Spleen (tissue), 7 donors: ENCODE data around the gene CALN1.

Experiments
- CTCF ChIP-seq, 11 experiments: fragments of 200-600 bp in 7 of 11; fragments of 450-650 bp in 4 of 11; sonication (generic) in 4 of 11; IDR thresholded peaks in 8 of 11; conservative IDR thresholded peaks in 3 of 11; 1 replicate in 7 of 11; 2 replicates in 4 of 11; pipeline versions ENCODE4 v1.4.0 to v1.8.0; 2016 to 2021; ENCODE audit warnings: antibody characterized with exemption in 11 of 11, inconsistent platforms in 4 of 11, mild to moderate bottlenecking in 1 of 11
- POLR2A ChIP-seq, 3 donors: fragments of 450-650 bp; IDR thresholded peaks; one replicate each; pipeline ENCODE4 v1.5.1; 2017; ENCODE audit warnings: antibody characterized with exemption in 3 of 3, mild to moderate bottlenecking in 1 of 3
- donor health status: DM: no; HTN: no; CAD: no; lungs with moderate emphysema.
- donor health status: DM: no; HTN: no; CAD: no.
- donor health status: DM: no; HTN: no; CAD: no.

- no peak for TF ChIP-seq CTCF (IDR thresholded peaks at IDR 0.05 in 8 of 11, conservative IDR thresholded peaks at IDR 0.05 in 3 of 11)
- no peak for TF ChIP-seq POLR2A (IDR thresholded peaks at IDR 0.05)
These were observed 94.8 kb downstream of the CALN1 start for GRCh38 chr7:72317341-72317740.
